ENCODE data around the gene ONECUT1. TPM values are rescaled to one million over a fixed set of nuclear protein-coding genes. Genes with fewer than 3 reads are reported as not detected.
A peak's percentile ranks its signal among the peaks of the same experiment; 100 is the strongest.

Gene ONECUT1
- total RNA-seq, 2 experiments from 2014 or later, result 0.15 to 0.25 TPM

- DNase-seq (ENCODE audit: low spot score), result peak; percentile 71
- H3K36me3 ChIP-seq (ENCODE audit: insufficient read depth, low read length), result no peaks in the 10 kb centered on the region
- H4K20me1 ChIP-seq (ENCODE audit: insufficient read depth, low read length), result no peaks in the 10 kb centered on the region
- H3K4me1 ChIP-seq (ENCODE audit: insufficient read depth, low read length, poor library complexity, severe bottlenecking), result peaks cover 11% of the 10 kb centered on the region
- H3K4me2 ChIP-seq (ENCODE audit: low read length), result peak overlapping the region; percentile 56
- peak overlapping the region; percentile 41 for H3K4me3 ChIP-seq (ENCODE audit: low read depth, low read length, poor library complexity, severe bottlenecking)
- no peak overlapping the region for H3K27ac ChIP-seq (ENCODE audit: low read depth, low read length, poor library complexity, severe bottlenecking)
- intact Hi-C loops (cut with micrococcal nuclease; ENCODE audit: unreplicated experiment), result loop anchor here (2.0 to 5.0 kb wide), 2 partner anchors 416 to 937 kb away; no protein-coding TSS in a partner anchor
- no peaks in the 10 kb centered on the region for H3K9me2 ChIP-seq (ENCODE audit: insufficient read depth, low read length)
- peak overlapping the region; percentile 54; the same call in 1 of the 2 replicates for H2AFZ ChIP-seq (ENCODE audit: low read length)
- TF ChIP-seq EZH2phosphoT487 (IDR thresholded peaks at IDR 0.05; ENCODE audit: borderline replicate concordance, low read depth, low read length) (no peak), CTCF (conservative IDR thresholded peaks at IDR 0.05; ENCODE audit: low read length) (peak; percentile 100)
- no peaks in the 10 kb centered on the region for H3K79me2 ChIP-seq (ENCODE audit: insufficient read depth, low read depth, low read length)
- BruUV-seq (replicated peaks), result no TSS peak
- no peaks in the 10 kb centered on the region for H3K9me3 ChIP-seq (ENCODE audit: low read length)
- POLR2A ChIA-PET, result interaction anchor here (0.6 to 1.1 kb wide), 5 partner anchors 129 to 1337 kb away, joined by 3 to 6 read pairs (median 3); no protein-coding TSS in a partner anchor
- CTCF ChIA-PET (ENCODE audit: unreplicated experiment), result no interaction called here
Measured at GRCh38 chr15:52780172-52780980, 9.8 kb downstream of the ONECUT1 start.

- POLR2A ChIA-PET, result interaction anchor here (0.7 kb wide), 1 partner anchor 1089 kb away, joined by 3 read pairs; no protein-coding TSS in a partner anchor
- no peak for DNase-seq (ENCODE audit: low spot score)
- no peak overlapping the region for H3K4me3 ChIP-seq (ENCODE audit: low read depth, low read length, poor library complexity, severe bottlenecking)
- no TSS peak for BruUV-seq (replicated peaks)
- no peak overlapping the region for H3K27ac ChIP-seq (ENCODE audit: low read depth, low read length, poor library complexity, severe bottlenecking)
- intact Hi-C loops (cut with micrococcal nuclease; ENCODE audit: unreplicated experiment), result no loop called here
- no peak overlapping the region for H2AFZ ChIP-seq (ENCODE audit: low read length)
- no peak for TF ChIP-seq EZH2phosphoT487 (IDR thresholded peaks at IDR 0.05; ENCODE audit: borderline replicate concordance, low read depth, low read length)
- no peak for TF ChIP-seq CTCF (conservative IDR thresholded peaks at IDR 0.05; ENCODE audit: low read length)
- H3K4me2 ChIP-seq (ENCODE audit: low read length), result no peak overlapping the region
- H3K4me1 ChIP-seq (ENCODE audit: insufficient read depth, low read length, poor library complexity, severe bottlenecking), result peaks cover 11% of the 10 kb centered on the region
- no peaks in the 10 kb centered on the region for H3K36me3 ChIP-seq (ENCODE audit: insufficient read depth, low read length)
- H3K79me2 ChIP-seq (ENCODE audit: insufficient read depth, low read depth, low read length), result no peaks in the 10 kb centered on the region
- H4K20me1 ChIP-seq (ENCODE audit: insufficient read depth, low read length), result no peaks in the 10 kb centered on the region
- CTCF ChIA-PET (ENCODE audit: unreplicated experiment), result no interaction called here
- H3K9me3 ChIP-seq (ENCODE audit: low read length), result no peaks in the 10 kb centered on the region
- H3K9me2 ChIP-seq (ENCODE audit: insufficient read depth, low read length), result no peaks in the 10 kb centered on the region
Measured at GRCh38 chr15:52778457-52778856, 11.7 kb downstream of the ONECUT1 start.

- Histone ChIP-seq H3K9me2 (ENCODE audit: insufficient read depth, low read length) (no peaks in the 10 kb centered on the region), H2AFZ (ENCODE audit: low read length) (0 out of 2 replicates have a peak overlapping the region, but pooled peaks have one; percentile 17), H3K79me2 (ENCODE audit: insufficient read depth, low read depth, low read length) (no peaks in the 10 kb centered on the region), H3K4me3 (ENCODE audit: low read depth, low read length, poor library complexity, severe bottlenecking) (no peak overlapping the region), H3K27ac (ENCODE audit: low read depth, low read length, poor library complexity, severe bottlenecking) (no peak overlapping the region), H3K4me1 (ENCODE audit: insufficient read depth, low read length, poor library complexity, severe bottlenecking) (no peaks in the 10 kb centered on the region), H3K9me3 (ENCODE audit: low read length) (no peaks in the 10 kb centered on the region), H3K36me3 (ENCODE audit: insufficient read depth, low read length) (no peaks in the 10 kb centered on the region), H3K4me2 (ENCODE audit: low read length) (no peak overlapping the region), H4K20me1 (ENCODE audit: insufficient read depth, low read length) (no peaks in the 10 kb centered on the region)
- ChIA-PET CTCF (ENCODE audit: unreplicated experiment) (no interaction called here), POLR2A (interaction anchor here (0.7 kb wide), 1 partner anchor 511 kb away, joined by 3 read pairs; no protein-coding TSS in a partner anchor)
- BruUV-seq (replicated peaks), result no TSS peak
- intact Hi-C loops (cut with micrococcal nuclease; ENCODE audit: unreplicated experiment), result no loop called here
- TF ChIP-seq CTCF (conservative IDR thresholded peaks at IDR 0.05; ENCODE audit: low read length) (no peak), EZH2phosphoT487 (IDR thresholded peaks at IDR 0.05; ENCODE audit: borderline replicate concordance, low read depth, low read length) (no peak)
- DNase-seq (ENCODE audit: low spot score), result no peak
Measured at GRCh38 chr15:52772766-52773165, 17.4 kb downstream of the ONECUT1 start.

Measured in OCI-LY7 (cell line).